Subcutaneous abdominal adipose tissue (tissue), 5 donors: ENCODE measurements around the gene FGF21.
A peak's percentile ranks its signal among the peaks of the same experiment; 100 is the strongest.

ENCODE experiments used
- H3K27ac ChIP-seq: one replicate; pipeline ENCODE4 v1.7.0; 2013; ENCODE audit warnings: low read depth, mild to moderate bottlenecking, inconsistent platforms, low read length, moderate library complexity
- H3K27me3 ChIP-seq, 5 donors: one replicate each; pipeline ENCODE4 v1.7.0; 2013; ENCODE audit warnings: low read length in 5 of 5, inconsistent platforms in 1 of 5; ENCODE audit not compliant: control insufficient read depth in 5 of 5, insufficient read depth in 4 of 5
- H3K36me3 ChIP-seq, 5 donors: one replicate each; pipeline ENCODE4 v1.7.0; 2013; ENCODE audit warnings: low read length in 5 of 5; ENCODE audit not compliant: control insufficient read depth in 5 of 5, insufficient read depth in 5 of 5
- H3K4me1 ChIP-seq, 5 donors: one replicate each; pipeline ENCODE4 v1.7.0; 2013; ENCODE audit warnings: low read length in 5 of 5, mild to moderate bottlenecking in 3 of 5, moderate library complexity in 1 of 5; ENCODE audit not compliant: control insufficient read depth in 5 of 5, insufficient read depth in 5 of 5
- H3K4me3 ChIP-seq, 5 donors: one replicate each; pipeline ENCODE4 v1.7.0; 2013; ENCODE audit warnings: low read length in 5 of 5, low read depth in 1 of 5
- H3K9ac ChIP-seq, 5 donors: one replicate each; pipeline ENCODE4 v1.7.0; 2013; ENCODE audit warnings: low read length in 5 of 5, mild to moderate bottlenecking in 4 of 5, moderate library complexity in 3 of 5
- H3K9me3 ChIP-seq, 5 donors: one replicate each; pipeline ENCODE4 v1.7.0; 2013; ENCODE audit warnings: low read length in 5 of 5; ENCODE audit not compliant: control insufficient read depth in 5 of 5
- donor health status: healthy.
- donor health status: healthy.
- donor health status: healthy.
- donor health status: healthy.
- donor health status: healthy.

The FGF21 gene

DNA sequence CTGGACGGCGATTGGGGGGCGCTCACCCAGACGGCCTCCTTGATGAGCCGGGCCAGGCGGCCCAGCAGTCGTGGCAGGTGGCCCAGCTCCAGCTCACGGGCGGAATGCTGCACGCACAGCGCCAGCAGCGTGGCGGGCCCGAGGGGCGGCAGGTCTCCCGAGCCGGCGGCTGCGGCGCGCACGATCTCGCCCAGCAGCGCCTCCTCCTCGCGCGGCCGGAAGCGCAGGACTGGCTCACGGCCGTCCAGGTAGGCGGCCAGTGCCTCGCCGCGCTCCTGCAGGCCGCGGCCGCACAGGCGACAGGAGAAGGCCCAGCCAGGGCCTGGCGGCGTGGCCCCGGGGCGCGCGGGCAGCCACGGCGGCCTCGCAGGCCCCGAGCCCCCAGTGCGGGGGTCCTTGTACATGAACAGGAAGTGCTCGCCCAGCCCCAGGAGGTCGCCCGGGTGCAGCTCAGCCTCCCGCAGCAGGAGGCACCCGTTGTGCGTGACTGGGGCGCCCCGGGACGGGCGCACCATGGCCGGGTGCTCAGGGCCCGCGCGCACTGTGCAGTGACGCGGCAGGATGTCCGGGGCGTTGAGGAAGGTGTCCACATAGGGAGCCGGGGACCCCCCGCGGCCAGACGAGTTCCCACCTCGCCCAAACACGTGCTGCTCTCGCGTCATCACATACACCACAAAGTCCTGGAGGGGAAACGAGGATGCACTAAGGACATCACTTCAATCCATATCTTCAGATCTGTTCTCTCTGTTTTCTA is 26.2 kb upstream of the FGF21 start:
- no peak overlapping the region for H3K4me3 ChIP-seq
- H3K36me3 ChIP-seq, result peaks cover 0 to 25% (median 14%) of the 10 kb centered on the region in 5 donors
- H3K27ac ChIP-seq, result no peak overlapping the region
- peaks cover 0 to 33% (median 7%) of the 10 kb centered on the region in 5 donors for H3K4me1 ChIP-seq
- peaks cover 0 to 3% (median 0%) of the 10 kb centered on the region in 5 donors for H3K9me3 ChIP-seq
- H3K9ac ChIP-seq, result no peak overlapping the region
- peaks cover 0 to 5% (median 2%) of the 10 kb centered on the region in 5 donors for H3K27me3 ChIP-seq

DNA sequence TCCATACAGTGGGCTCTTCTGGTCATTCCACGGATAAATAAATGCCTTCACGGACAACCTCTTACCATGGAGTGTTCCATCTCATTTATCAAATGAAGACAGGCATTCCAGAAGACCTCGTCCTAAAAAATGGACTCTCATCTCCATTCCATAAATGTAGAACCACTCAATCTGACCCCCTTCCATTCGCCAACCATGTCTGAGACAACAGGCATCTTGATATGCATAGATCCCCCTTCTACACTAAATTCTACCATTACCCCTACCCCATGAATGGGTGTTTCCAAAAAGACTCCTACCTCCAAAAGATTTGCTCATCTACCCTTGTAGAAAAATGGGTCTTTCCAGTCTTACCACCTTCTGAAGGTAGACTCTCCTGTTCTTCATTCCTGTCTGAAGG is 23.9 kb upstream of the FGF21 start:
- Histone ChIP-seq H3K27me3 (peaks cover 0 to 10% (median 7%) of the 10 kb centered on the region in 5 donors), H3K9ac (no peak overlapping the region), H3K36me3 (peaks cover 0 to 18% (median 16%) of the 10 kb centered on the region in 5 donors), H3K4me3 (no peak overlapping the region), H3K27ac (no peak overlapping the region), H3K9me3 (peaks cover 0 to 2% (median 0%) of the 10 kb centered on the region in 5 donors), H3K4me1 (peaks cover 0 to 14% (median 1%) of the 10 kb centered on the region in 5 donors)

DNA sequence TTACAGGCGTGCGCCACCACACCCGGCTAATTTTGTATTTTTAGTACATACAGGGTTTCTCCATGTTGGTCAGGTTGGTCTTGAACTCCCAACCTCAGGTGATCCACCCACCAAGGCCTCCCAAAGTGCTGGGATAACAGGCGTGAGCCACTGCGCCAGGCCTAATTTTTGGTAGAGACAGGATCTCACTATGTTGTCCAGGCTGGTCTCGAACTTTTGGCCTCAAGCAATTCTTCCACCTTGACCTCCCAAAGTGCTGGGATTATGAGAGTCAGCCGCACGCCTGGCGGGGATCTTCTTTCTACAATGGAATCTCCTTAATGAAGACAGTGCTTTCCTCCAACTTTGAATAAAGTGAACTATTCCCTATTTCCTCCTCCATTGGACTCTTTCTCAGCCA is 20.7 kb upstream of the FGF21 start:
- Histone ChIP-seq H3K9ac (no peak overlapping the region), H3K4me1 (peaks cover 2 to 19% (median 10%) of the 10 kb centered on the region in 5 donors), H3K27ac (no peak overlapping the region), H3K36me3 (peaks cover 0 to 13% (median 8%) of the 10 kb centered on the region in 5 donors), H3K27me3 (peaks cover 0 to 10% (median 7%) of the 10 kb centered on the region in 5 donors), H3K4me3 (no peak overlapping the region), H3K9me3 (no peaks in the 10 kb centered on the region)

DNA sequence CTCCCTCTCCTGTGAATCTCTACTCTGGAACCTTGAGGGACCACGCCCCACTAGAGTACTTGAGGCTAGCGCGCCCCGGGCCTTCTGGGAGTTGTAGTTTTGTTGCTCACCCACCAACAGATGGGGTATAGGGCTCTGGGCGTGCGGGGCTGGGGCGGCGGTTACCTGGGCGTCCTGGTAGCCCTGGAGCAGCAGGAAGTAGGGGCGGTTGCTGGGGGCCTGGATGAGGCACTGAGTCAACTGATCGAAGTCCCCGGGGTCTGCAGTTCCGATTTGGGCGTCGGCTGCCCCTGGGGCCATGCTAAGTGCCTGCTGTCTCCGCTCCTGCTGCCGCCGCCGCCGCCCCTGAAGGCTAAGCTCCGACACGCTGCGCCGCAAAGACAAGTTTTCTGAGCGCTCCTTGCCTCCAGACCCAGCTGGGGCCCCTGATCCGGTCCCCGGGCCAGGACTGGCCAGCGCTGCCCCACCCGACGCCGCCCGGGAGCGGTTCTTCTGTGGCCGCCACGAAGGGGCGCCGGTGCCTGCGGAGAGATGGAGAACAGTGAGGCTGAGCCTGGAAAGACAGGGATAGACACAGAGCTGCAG is 20.2 kb upstream of the FGF21 start:
- Histone ChIP-seq H3K27ac (no peak overlapping the region), H3K9me3 (no peaks in the 10 kb centered on the region), H3K4me1 (peaks cover 2 to 21% (median 10%) of the 10 kb centered on the region in 5 donors), H3K4me3 (no peak overlapping the region), H3K27me3 (peaks cover 0 to 10% (median 10%) of the 10 kb centered on the region in 5 donors), H3K36me3 (peaks cover 0 to 13% (median 8%) of the 10 kb centered on the region in 5 donors), H3K9ac (no peak overlapping the region)

DNA sequence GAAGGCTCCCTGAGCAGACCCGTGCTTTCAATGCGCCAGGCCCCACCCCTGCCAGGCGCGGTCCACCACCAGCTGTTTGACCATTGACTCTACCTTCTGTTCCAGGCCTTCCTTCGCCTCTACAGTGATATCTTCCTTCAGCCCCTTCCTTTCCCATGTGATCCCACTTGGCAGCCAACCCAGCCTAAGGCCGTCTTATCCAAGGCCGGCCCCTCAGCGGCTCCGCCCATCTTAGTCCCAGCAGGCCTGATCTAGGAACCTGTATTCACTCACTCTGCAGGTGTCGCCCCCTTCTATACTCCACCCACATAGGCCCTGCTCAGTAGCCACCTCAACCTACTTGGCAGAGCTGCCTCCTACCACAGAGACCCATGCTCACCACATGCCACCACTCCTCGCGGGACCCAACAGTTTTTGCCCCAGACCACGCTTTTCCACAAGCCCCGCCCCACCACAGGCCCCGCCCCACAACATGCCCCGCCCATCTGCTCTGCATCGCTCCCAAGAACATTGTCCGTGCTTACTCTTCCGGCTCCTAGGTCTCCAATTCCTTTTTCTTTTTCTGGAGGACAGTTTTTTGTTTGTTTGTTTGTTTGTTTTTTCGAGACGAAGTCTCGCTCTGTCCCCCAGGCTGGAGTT is 17.8 kb upstream of the FGF21 start:
- Histone ChIP-seq H3K4me1 (peaks cover 2 to 38% (median 16%) of the 10 kb centered on the region in 5 donors), H3K27ac (no peak overlapping the region), H3K9ac (peak overlapping the region in 1 of 5 donors; percentile 51), H3K36me3 (peaks cover 0 to 12% (median 5%) of the 10 kb centered on the region in 5 donors), H3K4me3 (peak overlapping the region in 3 of 5 donors; percentile 3 to 61 (median 17)), H3K9me3 (no peaks in the 10 kb centered on the region), H3K27me3 (peaks cover 0 to 10% (median 7%) of the 10 kb centered on the region in 5 donors)

DNA sequence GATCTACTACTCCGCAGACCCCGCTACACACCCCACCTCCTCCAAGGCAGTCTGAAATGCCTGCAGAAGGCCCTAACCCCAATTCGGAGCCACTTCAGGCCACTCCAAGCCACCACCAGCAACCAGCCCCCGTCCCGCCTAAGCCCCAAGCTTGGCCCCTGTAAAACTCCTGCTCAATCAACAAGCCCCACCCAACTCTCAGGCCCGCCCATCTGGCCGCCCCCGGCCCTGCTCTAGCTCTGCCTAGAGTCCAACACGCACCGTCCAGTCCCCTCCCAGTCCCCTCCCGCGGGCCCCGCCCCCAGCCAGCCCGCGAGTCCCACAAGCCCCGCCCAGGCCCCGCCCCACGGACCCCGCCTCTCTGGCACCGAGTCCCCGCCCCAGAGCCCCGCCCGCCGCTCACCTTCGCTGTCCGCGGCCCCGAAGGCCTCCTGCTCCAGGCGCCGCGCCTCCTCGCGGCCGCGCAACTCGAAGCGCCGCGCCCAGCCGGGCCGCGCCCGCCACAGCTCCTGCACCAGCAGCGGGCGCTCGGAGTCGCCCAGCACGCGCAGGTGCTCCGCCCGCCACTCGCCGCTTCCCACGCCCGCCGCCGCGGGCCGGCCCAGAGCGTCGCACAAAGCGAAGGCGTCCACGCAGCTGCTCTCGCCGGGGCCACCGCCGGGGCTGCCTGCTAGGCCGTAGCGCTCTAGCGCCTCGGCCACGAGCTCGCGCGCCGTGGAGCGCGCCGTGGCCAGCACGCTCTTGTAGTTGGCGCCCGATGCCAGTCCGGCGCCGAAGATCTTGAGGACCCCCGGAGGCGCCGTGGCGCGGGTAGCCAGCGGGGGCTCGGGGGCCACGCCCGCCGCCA is 16.5 kb upstream of the FGF21 start:
- Histone ChIP-seq H3K4me1 (peaks cover 2 to 38% (median 16%) of the 10 kb centered on the region in 5 donors), H3K27ac (peak overlapping the region; percentile 30), H3K27me3 (peaks cover 0 to 10% (median 7%) of the 10 kb centered on the region in 5 donors), H3K9me3 (no peaks in the 10 kb centered on the region), H3K4me3 (peak overlapping the region; percentile 60 to 88 (median 64)), H3K36me3 (peaks cover 0 to 3% (median 0%) of the 10 kb centered on the region in 5 donors), H3K9ac (peak overlapping the region in 2 of 5 donors; percentile 51 to 86)

DNA sequence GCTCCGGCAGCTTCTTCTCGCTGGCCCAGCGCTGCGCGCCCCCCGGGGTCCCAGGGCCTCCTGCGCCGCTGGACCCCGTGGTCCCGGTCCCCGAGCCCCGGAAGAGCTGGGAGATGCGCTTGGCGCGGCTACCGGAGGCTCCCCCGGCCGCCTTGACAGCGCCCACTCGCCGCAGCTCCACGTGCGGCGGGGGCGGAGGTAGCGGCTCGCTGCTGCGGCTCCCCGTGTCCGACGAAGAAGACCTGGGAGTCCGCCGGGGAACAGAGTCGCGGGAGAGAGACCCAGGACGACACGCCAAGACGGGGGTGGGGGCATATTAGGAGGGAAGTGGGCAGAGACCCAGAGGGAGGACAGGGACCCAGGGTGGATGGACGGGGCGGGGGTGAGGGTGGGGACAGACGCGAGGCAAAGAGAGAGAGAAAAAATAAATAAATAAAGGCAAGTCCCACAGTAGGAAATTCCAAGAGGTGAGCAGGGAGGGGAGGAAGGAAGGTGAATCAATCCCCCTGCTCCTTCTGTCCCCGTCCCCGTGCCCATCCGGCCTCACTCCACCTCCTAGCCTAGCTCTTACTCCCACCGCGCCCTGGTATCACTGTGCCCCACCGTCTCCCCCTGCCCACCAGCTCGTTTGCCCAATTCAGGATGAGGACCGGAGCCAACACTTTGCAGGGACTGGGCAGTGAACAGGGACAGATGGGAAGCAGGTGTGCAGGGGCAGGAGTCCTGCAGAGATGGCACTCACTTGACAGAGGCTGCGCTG is 15.7 kb upstream of the FGF21 start:
- Histone ChIP-seq H3K9me3 (no peaks in the 10 kb centered on the region), H3K4me1 (peaks cover 2 to 38% (median 16%) of the 10 kb centered on the region in 5 donors), H3K9ac (peak overlapping the region in 3 of 5 donors; percentile 67 to 86 (median 70)), H3K36me3 (peaks cover 0 to 3% (median 0%) of the 10 kb centered on the region in 5 donors), H3K27ac (peak overlapping the region; percentile 79), H3K27me3 (peaks cover 0 to 9% (median 7%) of the 10 kb centered on the region in 5 donors), H3K4me3 (peak overlapping the region; percentile 60 to 88 (median 66))

DNA sequence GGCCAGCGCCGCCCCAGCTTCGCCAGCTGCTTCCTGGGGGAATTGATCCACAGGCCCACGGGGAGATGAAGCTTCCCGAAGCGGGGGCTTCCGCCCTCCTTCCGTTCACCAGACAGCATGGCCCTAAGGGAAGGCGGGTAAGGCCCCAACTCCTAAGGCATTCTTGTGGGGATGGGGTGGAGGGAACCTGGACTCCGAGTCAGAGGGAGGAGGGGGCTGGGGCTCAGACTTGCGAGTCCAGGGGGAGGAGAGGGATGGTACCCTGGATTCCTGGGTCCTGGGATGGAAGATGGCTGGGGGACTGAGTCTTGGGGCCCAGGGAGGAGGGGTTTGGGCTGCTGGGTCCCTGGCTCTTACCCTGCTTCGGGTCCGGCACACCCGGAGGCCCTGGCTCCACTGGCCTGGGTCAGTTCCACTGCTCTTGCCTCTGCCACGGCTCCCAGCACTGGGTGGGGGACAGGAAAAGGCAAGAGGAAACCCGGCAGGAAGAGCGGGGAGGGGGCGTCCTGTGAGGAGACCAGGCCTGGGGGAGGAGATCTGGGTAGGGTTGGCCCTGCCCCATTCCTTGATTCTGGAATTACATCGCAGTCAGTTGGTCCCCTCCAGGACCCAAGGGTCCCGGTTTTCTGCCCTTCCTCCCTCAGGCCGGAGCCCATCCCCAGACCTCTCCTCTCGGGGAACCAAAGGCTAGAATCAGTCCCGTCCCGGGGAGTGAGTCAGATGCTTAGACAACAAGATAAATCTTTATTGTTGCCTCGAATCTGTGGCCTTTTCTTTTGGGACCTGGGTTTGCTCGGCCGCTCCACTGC is 15.0 kb upstream of the FGF21 start, which contains the start of gene RASIP1:
RASIP1 (minus strand) TSS at position 447 of the 809 bp plus-strand sequence; CDS start at position 119, 328 bp downstream.
- H3K36me3 ChIP-seq, result peaks cover 0 to 2% (median 0%) of the 10 kb centered on the region in 5 donors
- peaks cover 2 to 38% (median 16%) of the 10 kb centered on the region in 5 donors for H3K4me1 ChIP-seq
- peak within 1 kb of the TSS; percentile 79 for H3K27ac ChIP-seq
- peak within 1 kb of the TSS in 3 of 5 donors; percentile 67 to 86 (median 70) for H3K9ac ChIP-seq
- peaks cover 0 to 4% (median 3%) of the 10 kb centered on the region in 5 donors for H3K27me3 ChIP-seq
- peak within 1 kb of the TSS; percentile 60 to 88 (median 66) for H3K4me3 ChIP-seq
- peaks cover 0 to 2% (median 0%) of the 10 kb centered on the region in 5 donors for H3K9me3 ChIP-seq
